Activated B cell treated with CpG ODN at 0.5 μM for 24 hours (primary cell): Measurements from ENCODE around the gene LIMS2. TPM values are rescaled to one million over a fixed set of nuclear protein-coding genes. Genes with fewer than 3 reads are reported as not detected.

Source experiments
- ATAC-seq: fragments of 200-7000 bp; cut with Tn5 transposase; one replicate; pipeline ENCODE4 v1.10.0; 2021; ENCODE audit warnings: low read depth, mild to moderate bottlenecking, moderate library complexity
- CTCF ChIA-PET: fragments of 350-600 bp; sonication (Branson Sonifier 250); formaldehyde crosslinking; loops from one replicate; lab custom pipeline; 2021; ENCODE audit warnings: antibody characterized with exemption; lab: Charles Lee
- POLR2A ChIA-PET: fragments of 350-600 bp; sonication (Branson Sonifier 250); formaldehyde crosslinking; loops from one replicate; lab custom pipeline; 2021; ENCODE audit warnings: antibody characterized with exemption; lab: Charles Lee
- DNase-seq: peaks from one replicate; pipeline ENCODE4 v3.0.0; 2022
- H3K27ac Mint-ChIP-seq: one replicate; pipeline ENCODE4 v1.8.0; 2020; ENCODE audit warnings: mixed read lengths
- H3K27me3 Mint-ChIP-seq: one replicate; pipeline ENCODE4 v1.8.0; 2021; ENCODE audit warnings: mixed read lengths
- H3K36me3 Mint-ChIP-seq: one replicate; pipeline ENCODE4 v1.8.0; 2021; ENCODE audit warnings: low read depth, mixed read lengths
- H3K4me1 Mint-ChIP-seq: one replicate; pipeline ENCODE4 v1.8.0; 2021; ENCODE audit warnings: mixed read lengths
- H3K4me3 Mint-ChIP-seq: one replicate; pipeline ENCODE4 v1.8.0; 2020; ENCODE audit warnings: mild to moderate bottlenecking, mixed read lengths
- H3K9me3 Mint-ChIP-seq: one replicate; pipeline ENCODE4 v1.8.0; 2020; ENCODE audit warnings: mixed read lengths
- intact Hi-C: fragments of 100-400 bp; cut with micrococcal nuclease; formaldehyde crosslinking; loops from one replicate; pipeline ENCODE4 v1.15.1; 2024
- total RNA-seq: library from RNA; stranded (reverse); gene quantifications from 2 replicates; pipeline ENCODE4 v1.2.3, GENCODE V29; 2022
- TF ChIP-seq, protein P1 (sequence below): fragments of 200-600 bp; IDR thresholded peaks from one replicate; pipeline ENCODE4 v1.8.0; 2022; ENCODE audit warnings: antibody characterized with exemption, mild to moderate bottlenecking

LIMS2 gene
- total RNA-seq, 1 donor from 2014 or later = 5.3 TPM

DNA sequence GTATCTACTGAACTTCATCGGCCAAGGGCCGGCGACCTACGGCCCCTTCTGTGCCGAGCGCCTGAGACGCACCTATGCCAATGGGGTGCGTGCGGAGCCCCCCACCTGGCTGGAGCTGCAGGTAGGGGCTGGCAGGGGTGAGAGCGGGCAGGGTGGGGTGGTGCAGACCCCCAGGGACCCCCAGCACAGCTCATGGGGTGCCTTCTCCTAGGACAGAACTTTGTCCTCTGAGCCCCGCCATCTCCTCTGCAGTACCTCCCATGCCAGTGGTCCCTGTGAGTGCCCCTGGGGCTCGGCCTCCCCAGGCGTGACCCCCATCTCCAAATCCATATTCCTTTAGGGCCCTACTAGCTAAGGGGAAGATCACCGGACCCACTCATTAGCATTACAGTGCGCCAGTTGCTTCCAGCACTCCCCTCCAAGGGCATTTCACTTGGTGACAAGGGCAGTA is 53.3 kb downstream of the LIMS2 start:
- CTCF ChIA-PET = interaction anchor here (1.1 to 2.7 kb wide), 2 partner anchors 12 to 31 kb away, joined by 3 to 15 read pairs; no protein-coding TSS in a partner anchor
- peak; percentile 3 for DNase-seq

DNA sequence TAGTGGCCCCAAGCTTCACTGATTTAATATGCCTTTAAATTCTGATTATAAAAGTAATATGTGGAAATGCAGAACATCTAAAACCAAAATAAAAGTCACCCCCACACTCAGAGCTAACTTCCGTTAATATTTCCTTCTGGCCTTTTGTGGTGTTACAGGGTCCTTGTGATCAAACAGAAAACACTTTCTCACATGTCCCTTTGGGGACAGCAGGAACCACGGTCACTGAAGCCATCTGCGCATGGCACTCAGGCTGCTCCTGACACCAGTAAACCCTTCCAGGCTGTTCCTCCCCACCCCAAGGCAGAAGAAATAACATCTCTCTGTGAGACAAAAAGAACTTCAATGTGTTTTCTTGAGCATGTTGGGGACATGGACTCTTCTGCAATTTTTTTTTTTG is 54.5 kb downstream of the LIMS2 start:
- Mint-ChIP-seq H3K4me1 (peaks cover 80% of the 10 kb centered on the region), H3K27me3 (no peaks in the 10 kb centered on the region), H3K27ac (peak overlapping the region; percentile 66), H3K9me3 (no peaks in the 10 kb centered on the region), H3K36me3 (no peaks in the 10 kb centered on the region), H3K4me3 (peak overlapping the region; percentile 55)
- POLR2A ChIA-PET = interaction anchor here (1.1 to 1.7 kb wide), 5 partner anchors 10 to 81 kb away, joined by 4 to 15 read pairs (median 4); partner anchors contain the start of gene SFT2D3
- CTCF ChIA-PET = interaction anchor here (2.7 kb wide), 1 partner anchor 30 kb away, joined by 15 read pairs; no protein-coding TSS in a partner anchor
- intact Hi-C loops = loop anchor here (1.0 to 2.0 kb wide), 2 partner anchors 12 to 20 kb away; no protein-coding TSS in a partner anchor
- TF ChIP-seq, protein P1, sequence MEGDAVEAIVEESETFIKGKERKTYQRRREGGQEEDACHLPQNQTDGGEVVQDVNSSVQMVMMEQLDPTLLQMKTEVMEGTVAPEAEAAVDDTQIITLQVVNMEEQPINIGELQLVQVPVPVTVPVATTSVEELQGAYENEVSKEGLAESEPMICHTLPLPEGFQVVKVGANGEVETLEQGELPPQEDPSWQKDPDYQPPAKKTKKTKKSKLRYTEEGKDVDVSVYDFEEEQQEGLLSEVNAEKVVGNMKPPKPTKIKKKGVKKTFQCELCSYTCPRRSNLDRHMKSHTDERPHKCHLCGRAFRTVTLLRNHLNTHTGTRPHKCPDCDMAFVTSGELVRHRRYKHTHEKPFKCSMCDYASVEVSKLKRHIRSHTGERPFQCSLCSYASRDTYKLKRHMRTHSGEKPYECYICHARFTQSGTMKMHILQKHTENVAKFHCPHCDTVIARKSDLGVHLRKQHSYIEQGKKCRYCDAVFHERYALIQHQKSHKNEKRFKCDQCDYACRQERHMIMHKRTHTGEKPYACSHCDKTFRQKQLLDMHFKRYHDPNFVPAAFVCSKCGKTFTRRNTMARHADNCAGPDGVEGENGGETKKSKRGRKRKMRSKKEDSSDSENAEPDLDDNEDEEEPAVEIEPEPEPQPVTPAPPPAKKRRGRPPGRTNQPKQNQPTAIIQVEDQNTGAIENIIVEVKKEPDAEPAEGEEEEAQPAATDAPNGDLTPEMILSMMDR = no peak
- peak; percentile 87 for ATAC-seq
- DNase-seq = peak; percentile 21

More for the DNA sequence above, 53.3 kb downstream of the LIMS2 start:
- Mint-ChIP-seq H3K27me3 (no peaks in the 10 kb centered on the region), H3K27ac (no peak overlapping the region), H3K4me3 (no peak overlapping the region), H3K9me3 (no peaks in the 10 kb centered on the region), H3K36me3 (no peaks in the 10 kb centered on the region), H3K4me1 (peaks cover 78% of the 10 kb centered on the region)
- TF ChIP-seq, protein P1 = no peak
- ATAC-seq = no peak
- POLR2A ChIA-PET = no interaction called here
- intact Hi-C loops = loop anchor here (1.0 to 2.0 kb wide), 2 partner anchors 11 to 19 kb away; no protein-coding TSS in a partner anchor

DNA sequence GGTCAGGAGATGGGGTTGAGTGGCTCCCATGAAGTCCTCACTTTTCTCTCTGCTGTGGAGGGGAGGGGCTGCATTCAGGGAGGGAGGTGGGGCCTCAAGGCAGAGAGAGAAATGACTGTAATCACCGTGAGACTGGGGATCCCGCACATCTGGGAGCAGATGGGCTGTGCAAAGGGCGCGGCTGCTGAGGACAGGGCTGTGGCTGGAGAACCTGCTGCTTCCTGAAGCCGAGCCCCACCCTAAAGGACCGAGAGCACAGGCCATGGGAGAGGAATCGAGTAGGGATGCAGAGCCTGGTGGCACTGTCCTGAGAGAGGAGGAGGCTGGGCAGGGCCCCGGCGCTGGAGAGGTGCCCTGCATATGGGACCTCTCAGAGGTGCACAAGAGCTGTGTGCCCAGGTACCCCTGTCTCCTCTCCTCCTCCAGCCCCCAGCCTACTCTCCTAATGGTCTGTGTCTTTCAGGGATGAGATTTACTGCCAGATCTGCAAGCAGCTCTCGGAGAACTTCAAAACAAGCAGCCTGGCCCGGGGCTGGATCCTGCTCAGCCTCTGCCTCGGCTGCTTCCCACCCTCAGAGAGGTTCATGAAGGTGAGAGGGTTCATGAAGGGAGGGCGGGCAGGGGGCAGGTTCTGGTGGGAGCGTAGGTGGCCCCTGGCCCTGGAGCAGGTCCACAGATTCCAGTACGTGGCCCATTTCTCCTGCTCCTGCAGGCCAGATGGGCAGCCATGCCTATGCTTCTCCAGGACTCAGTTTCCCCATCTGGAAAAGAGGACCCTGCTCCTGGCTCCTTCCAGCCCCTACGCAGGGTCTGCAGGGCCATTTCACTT is 55.2 kb downstream of the LIMS2 start:
- TF ChIP-seq, protein P1 = no peak
- ChIA-PET POLR2A (interaction anchor here (1.3 to 1.7 kb wide), 4 partner anchors 11 to 82 kb away, joined by 4 to 15 read pairs (median 6); partner anchors contain the start of gene SFT2D3), CTCF (interaction anchor here (2.7 kb wide), 1 partner anchor 29 kb away, joined by 15 read pairs; no protein-coding TSS in a partner anchor)

DNA sequence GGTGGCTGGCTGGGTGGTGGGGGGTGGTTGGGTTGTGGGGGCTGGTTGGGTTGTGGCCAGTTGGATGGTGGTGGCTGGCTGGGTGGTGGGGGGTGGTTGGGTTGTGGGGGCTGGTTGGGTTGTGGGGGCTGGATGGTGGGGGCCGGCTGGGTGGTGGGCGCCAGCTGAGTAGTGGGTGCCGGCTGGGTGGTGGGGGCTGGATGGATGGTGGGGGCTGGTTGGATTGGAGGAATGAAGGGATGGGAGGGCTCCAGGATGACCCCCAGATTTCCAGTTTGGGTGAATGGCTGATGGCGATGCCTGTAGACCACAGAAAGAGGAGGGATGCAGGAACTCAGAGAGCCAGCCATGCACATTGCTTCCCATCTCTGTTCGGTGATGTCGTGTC is 56.1 kb downstream of the LIMS2 start:
- TF ChIP-seq, protein P1 = no peak
- Mint-ChIP-seq H3K9me3 (no peaks in the 10 kb centered on the region), H3K4me1 (peaks cover 77% of the 10 kb centered on the region), H3K27ac (no peak overlapping the region), H3K27me3 (no peaks in the 10 kb centered on the region), H3K36me3 (no peaks in the 10 kb centered on the region), H3K4me3 (peak overlapping the region; percentile 70)
- ATAC-seq (no peak), DNase-seq (no peak)
- ChIA-PET POLR2A (interaction anchor here (0.5 kb wide), 1 partner anchor 77 kb away, joined by 3 read pairs; no protein-coding TSS in a partner anchor), CTCF (interaction anchor here (1.7 kb wide), 1 partner anchor 28 kb away, joined by 5 read pairs; no protein-coding TSS in a partner anchor)
- intact Hi-C loops = no loop called here

More for the DNA sequence above, 55.2 kb downstream of the LIMS2 start:
- intact Hi-C loops = loop anchor here (2.0 kb wide), 1 partner anchor 21 kb away; no protein-coding TSS in a partner anchor
- DNase-seq = peak; percentile 21
- H3K27me3 Mint-ChIP-seq = no peaks in the 10 kb centered on the region
- no peaks in the 10 kb centered on the region for H3K36me3 Mint-ChIP-seq
- peaks cover 82% of the 10 kb centered on the region for H3K4me1 Mint-ChIP-seq
- H3K9me3 Mint-ChIP-seq = no peaks in the 10 kb centered on the region
- H3K4me3 Mint-ChIP-seq = peak overlapping the region; percentile 70
- peak overlapping the region; percentile 76 for H3K27ac Mint-ChIP-seq
- ATAC-seq = peak; percentile 56
